ENCODE data around the gene PICALM.

DNA sequence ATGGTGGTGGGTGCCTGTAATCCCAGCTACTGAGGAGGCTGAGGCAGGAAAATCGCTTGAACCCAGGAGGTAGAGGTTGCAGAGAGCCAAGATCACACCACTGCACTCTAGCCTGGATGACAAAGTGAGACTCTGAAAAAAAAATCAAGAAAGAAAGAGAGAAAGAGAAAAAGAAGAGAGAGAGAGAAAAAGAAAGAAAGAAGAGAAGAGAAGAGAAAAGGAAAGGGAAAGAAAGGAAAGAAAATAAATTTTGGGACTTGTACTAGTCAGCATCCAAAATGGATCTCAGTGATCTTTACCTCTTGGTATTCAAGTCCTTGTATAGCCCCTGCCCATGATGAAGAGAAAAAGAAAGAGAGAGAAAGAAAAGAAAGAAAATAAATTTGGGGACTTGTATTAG, 22.2 kb upstream of the PICALM start:
- TF ChIP-seq, protein P1, sequence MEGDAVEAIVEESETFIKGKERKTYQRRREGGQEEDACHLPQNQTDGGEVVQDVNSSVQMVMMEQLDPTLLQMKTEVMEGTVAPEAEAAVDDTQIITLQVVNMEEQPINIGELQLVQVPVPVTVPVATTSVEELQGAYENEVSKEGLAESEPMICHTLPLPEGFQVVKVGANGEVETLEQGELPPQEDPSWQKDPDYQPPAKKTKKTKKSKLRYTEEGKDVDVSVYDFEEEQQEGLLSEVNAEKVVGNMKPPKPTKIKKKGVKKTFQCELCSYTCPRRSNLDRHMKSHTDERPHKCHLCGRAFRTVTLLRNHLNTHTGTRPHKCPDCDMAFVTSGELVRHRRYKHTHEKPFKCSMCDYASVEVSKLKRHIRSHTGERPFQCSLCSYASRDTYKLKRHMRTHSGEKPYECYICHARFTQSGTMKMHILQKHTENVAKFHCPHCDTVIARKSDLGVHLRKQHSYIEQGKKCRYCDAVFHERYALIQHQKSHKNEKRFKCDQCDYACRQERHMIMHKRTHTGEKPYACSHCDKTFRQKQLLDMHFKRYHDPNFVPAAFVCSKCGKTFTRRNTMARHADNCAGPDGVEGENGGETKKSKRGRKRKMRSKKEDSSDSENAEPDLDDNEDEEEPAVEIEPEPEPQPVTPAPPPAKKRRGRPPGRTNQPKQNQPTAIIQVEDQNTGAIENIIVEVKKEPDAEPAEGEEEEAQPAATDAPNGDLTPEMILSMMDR (conservative IDR thresholded peaks at IDR 0.05; ENCODE audit: low read length) = no peak
- TF ChIP-seq EZH2phosphoT487 (IDR thresholded peaks at IDR 0.05; ENCODE audit: borderline replicate concordance) = no peak

All from Loucy (cell line).